Measurements from ENCODE around the gene VCP. TPM values are rescaled to one million over a fixed set of nuclear protein-coding genes. Genes with fewer than 3 reads are reported as not detected.

Gene VCP
- total and polyA plus RNA-seq, 9 of the 15 experiments (the other 6 are each of a cell fraction or from before 2014, with no cell fraction given), result 7.1 to 257 (median 199) TPM

- intact Hi-C loops (cut with micrococcal nuclease) (no loop called here), in situ Hi-C loops (cut with MboI) (no loop called here)
- no peak for ATAC-seq
- FAIRE-seq, result no peak
- Histone ChIP-seq H3K4me3 (no peak overlapping the region), H3K27ac (ENCODE audit: extremely low read depth, low read depth, low read length) (no peak overlapping the region), H3K36me3 (ENCODE audit: control insufficient read depth, insufficient read depth, low read length) (peaks cover 62% of the 10 kb centered on the region; the same call in 2 of the 3 replicates), H2AFZ (ENCODE audit: low read depth, low read length) (no peak overlapping the region), H3K4me1 (replicated peaks in 1 of 2; ENCODE audit: control insufficient read depth in 2 of 2, insufficient read depth in 2 of 2, low read length in 2 of 2) (peaks cover 3 to 14% of the 10 kb centered on the region in 2 experiments; a peak in 4 of 5 replicates), H3K9ac (ENCODE audit: insufficient read depth in 1 of 2, low read depth in 2 of 2, low read length in 2 of 2) (no peak overlapping the region), H3K4me2 (ENCODE audit: insufficient read depth, low read length) (no peak overlapping the region), H3K79me2 (ENCODE audit: control insufficient read depth, insufficient read depth, low read length) (peaks cover 10% of the 10 kb centered on the region), H3K9me3 (replicated peaks; ENCODE audit: control insufficient read depth, insufficient read depth, low read depth, low read length) (no peaks in the 10 kb centered on the region; the same call in 1 of the 2 replicates), H3K9me1 (ENCODE audit: control insufficient read depth, insufficient read depth, low read length) (no peaks in the 10 kb centered on the region), H3K27me3 (ENCODE audit: control insufficient read depth in 2 of 2, insufficient read depth in 2 of 2, low read length in 2 of 2) (no peaks in the 10 kb centered on the region), H4K20me1 (replicated peaks; ENCODE audit: control insufficient read depth, insufficient read depth, low read length) (no peaks in the 10 kb centered on the region)
- DNase-seq (ENCODE audit: extremely low read depth in 1 of 4, low spot score in 3 of 4), result no peak
- BruUV-seq (replicated peaks), result no TSS peak
- ChIA-PET POLR2A (interaction anchor here (0.5 to 2.5 kb wide), 7 partner anchors 11 to 288 kb away, joined by 3 to 13 read pairs (median 3); partner anchors contain the start of genes FANCG and STOML2), CTCF (ENCODE audit: low intra/inter-chr PET ratio) (no interaction called here)
- TF ChIP-seq TSC22D4 (tag; IDR thresholded peaks at IDR 0.05) (no peak), RBFOX2 (IDR thresholded peaks at IDR 0.05; ENCODE audit: low read depth, low read length) (peak; percentile 39)
- WGBS (ENCODE audit: insufficient coverage, low coverage, missing lambda C conversion rate), result 90% methylated on average over 12 of the region's 17 CpGs
These were observed 19.1 kb upstream of the VCP start for GRCh38 chr9:35091536-35091935.

- H3K9ac ChIP-seq (ENCODE audit: insufficient read depth in 1 of 2, low read depth in 2 of 2, low read length in 2 of 2), result no peak overlapping the region
- no peak overlapping the region for H2AFZ ChIP-seq (ENCODE audit: low read depth, low read length)
- no peaks in the 10 kb centered on the region for H3K27me3 ChIP-seq (ENCODE audit: control insufficient read depth in 2 of 2, insufficient read depth in 2 of 2, low read length in 2 of 2)
- in situ Hi-C loops (cut with MboI) (no loop called here), intact Hi-C loops (cut with micrococcal nuclease) (no loop called here)
- H3K36me3 ChIP-seq (ENCODE audit: control insufficient read depth, insufficient read depth, low read length), result peaks cover 62% of the 10 kb centered on the region; the same call in 2 of the 3 replicates
- no peak for DNase-seq (ENCODE audit: extremely low read depth in 1 of 4, low spot score in 3 of 4)
- POLR2A ChIA-PET, result no interaction called here
- BruUV-seq (replicated peaks), result no TSS peak
- no peak overlapping the region for H3K27ac ChIP-seq (ENCODE audit: extremely low read depth, low read depth, low read length)
- no peak overlapping the region for H3K4me3 ChIP-seq
- no peak overlapping the region for H3K4me2 ChIP-seq (ENCODE audit: insufficient read depth, low read length)
- H3K79me2 ChIP-seq (ENCODE audit: control insufficient read depth, insufficient read depth, low read length), result no peaks in the 10 kb centered on the region
- no peak for FAIRE-seq
- H4K20me1 ChIP-seq (replicated peaks; ENCODE audit: control insufficient read depth, insufficient read depth, low read length), result no peaks in the 10 kb centered on the region
- ATAC-seq, result no peak
- CTCF ChIA-PET (ENCODE audit: low intra/inter-chr PET ratio), result no interaction called here
- H3K4me1 ChIP-seq (replicated peaks in 1 of 2; ENCODE audit: control insufficient read depth in 2 of 2, insufficient read depth in 2 of 2, low read length in 2 of 2), result peaks cover 0 to 4% of the 10 kb centered on the region in 2 experiments; a peak in 2 of 5 replicates
- H3K9me3 ChIP-seq (replicated peaks; ENCODE audit: control insufficient read depth, insufficient read depth, low read depth, low read length), result no peaks in the 10 kb centered on the region
- 80% methylated on average over 2 of the region's 2 CpGs for WGBS (ENCODE audit: insufficient coverage, low coverage, missing lambda C conversion rate)
- no peaks in the 10 kb centered on the region for H3K9me1 ChIP-seq (ENCODE audit: control insufficient read depth, insufficient read depth, low read length)
- TF ChIP-seq ZNF76 (CRISPR knock-in tag; IDR thresholded peaks at IDR 0.05; ENCODE audit: borderline replicate concordance) (no peak), IRF2 (CRISPR knock-in tag; IDR thresholded peaks at IDR 0.05) (no peak), RB1 (IDR thresholded peaks at IDR 0.05; ENCODE audit: low read depth) (no peak), ATF2 (CRISPR knock-in tag; IDR thresholded peaks at IDR 0.05) (no peak), CBFA2T2 (conservative IDR thresholded peaks at IDR 0.05) (no peak), ELK1 (CRISPR knock-in tag; IDR thresholded peaks at IDR 0.05) (no peak), HDAC8 (tag; IDR thresholded peaks at IDR 0.05) (no peak), ZNF174 (CRISPR knock-in tag; IDR thresholded peaks at IDR 0.05) (no peak), ZNF639 (CRISPR knock-in tag; conservative IDR thresholded peaks at IDR 0.05 in 1 of 2, IDR thresholded peaks at IDR 0.05 in 1 of 2) (no peak), MAFK (IDR thresholded peaks at IDR 0.05; ENCODE audit: low read length) (no peak)
These were observed 17.0 kb upstream of the VCP start for GRCh38 chr9:35089434-35089833.

All from K562 (cell line).